Vagina (tissue), 2 donors: ENCODE results near the gene HMCN2. TPM values are rescaled to one million over a fixed set of nuclear protein-coding genes. Genes with fewer than 3 reads are reported as not detected.

Experiments
- DNase-seq, 2 donors: peaks; one replicate each; pipeline ENCODE4 v3.0.0-alpha.2; 2017; ENCODE audit errors: extremely low spot score in 2 of 2
- H3K27ac ChIP-seq: fragments of 200-600 bp; sonication (generic); one replicate; pipeline ENCODE4 v1.5.1; 2019
- H3K27me3 ChIP-seq: fragments of 200-600 bp; sonication (generic); one replicate; pipeline ENCODE4 v1.5.1; 2019
- H3K36me3 ChIP-seq, 2 donors: fragments of 200-600 bp; sonication (generic); one replicate each; pipeline ENCODE4 v1.5.1; 2017 to 2019
- H3K4me1 ChIP-seq: fragments of 200-600 bp; sonication (generic); one replicate; pipeline ENCODE4 v1.5.1; 2019
- H3K4me3 ChIP-seq, 2 donors: fragments of 200-600 bp; sonication (generic); 1 replicate in 1 of 2; 2 replicates in 1 of 2; pipeline ENCODE4 v1.5.1; 2016 to 2019
- H3K9me3 ChIP-seq: fragments of 200-600 bp; sonication (generic); one replicate; pipeline ENCODE4 v1.5.1; 2019
- CTCF ChIP-seq, 3 experiments: fragments of 450-650 bp in 2 of 3; fragments of 200-600 bp in 1 of 3; sonication (generic) in 1 of 3; IDR thresholded peaks; one replicate each; pipeline ENCODE4 v1.5.1; 2017 to 2019; ENCODE audit warnings: antibody characterized with exemption in 3 of 3, mild to moderate bottlenecking in 2 of 3, moderate library complexity in 2 of 3
- POLR2A ChIP-seq, 2 donors: fragments of 450-650 bp; IDR thresholded peaks; one replicate each; pipeline ENCODE4 v1.6.1; 2017; ENCODE audit warnings: antibody characterized with exemption in 2 of 2, mild to moderate bottlenecking in 2 of 2, moderate library complexity in 2 of 2
- POLR2AphosphoS5 ChIP-seq, 2 donors: sonication (generic); formaldehyde crosslinking; IDR thresholded peaks; one replicate each; pipeline ENCODE4 v1.9.0; 2017; ENCODE audit warnings: antibody characterized with exemption in 2 of 2, mild to moderate bottlenecking in 2 of 2, low read depth in 1 of 2; ENCODE audit not compliant: insufficient read depth in 1 of 2
- intact Hi-C: fragments of 100-400 bp; cut with DNase I; formaldehyde crosslinking; loops from one replicate; pipeline ENCODE4 v1.15.1; 2023
- total RNA-seq: library from RNA; depleted of rRNA; stranded (reverse); fragments of >200 nt; gene quantifications from one replicate; pipeline ENCODE4 v1.2.3, GENCODE V29; 2016

HMCN2 gene
- total RNA-seq, 1 donor from 2014 or later = 5.2 TPM

GRCh38 chr9:130443456-130443801 lies 177.9 kb downstream of the HMCN2 start:
- H3K4me1 ChIP-seq = peaks cover 44% of the 10 kb centered on the region
- no peaks in the 10 kb centered on the region for H3K27me3 ChIP-seq
- intact Hi-C loops = no loop called here
- TF ChIP-seq POLR2A (IDR thresholded peaks at IDR 0.05) (no peak), POLR2AphosphoS5 (IDR thresholded peaks at IDR 0.05; ENCODE audit: insufficient read depth in 1 of 2, low read depth in 1 of 2) (no peak), CTCF (IDR thresholded peaks at IDR 0.05) (no peak)
- no peak for DNase-seq
- peaks cover 4% of the 10 kb centered on the region for H3K9me3 ChIP-seq
- no peak overlapping the region for H3K4me3 ChIP-seq
- H3K36me3 ChIP-seq = no peaks in the 10 kb centered on the region
- no peak overlapping the region for H3K27ac ChIP-seq

- Histone ChIP-seq H3K27ac (peak overlapping the region; percentile 85), H3K9me3 (peaks cover 4% of the 10 kb centered on the region), H3K27me3 (no peaks in the 10 kb centered on the region), H3K36me3 (no peaks in the 10 kb centered on the region), H3K4me1 (peaks cover 50% of the 10 kb centered on the region), H3K4me3 (peak overlapping the region; percentile 67 to 81)
- intact Hi-C loops = no loop called here
- TF ChIP-seq CTCF (IDR thresholded peaks at IDR 0.05) (no peak), POLR2AphosphoS5 (IDR thresholded peaks at IDR 0.05; ENCODE audit: insufficient read depth in 1 of 2, low read depth in 1 of 2) (no peak)
- no peak for DNase-seq
These were observed 178.4 kb downstream of the HMCN2 start for GRCh38 chr9:130443840-130444492.

- H3K4me1 ChIP-seq = peaks cover 56% of the 10 kb centered on the region
- DNase-seq = no peak
- TF ChIP-seq POLR2AphosphoS5 (IDR thresholded peaks at IDR 0.05; ENCODE audit: insufficient read depth in 1 of 2, low read depth in 1 of 2) (peak in 1 of 2 donors; percentile 66), CTCF (IDR thresholded peaks at IDR 0.05) (no peak), POLR2A (IDR thresholded peaks at IDR 0.05) (no peak)
- H3K27ac ChIP-seq = peak within 1 kb of the TSS; percentile 85
- H3K36me3 ChIP-seq = no peaks in the 10 kb centered on the region
- no peaks in the 10 kb centered on the region for H3K27me3 ChIP-seq
- H3K9me3 ChIP-seq = peaks cover 4% of the 10 kb centered on the region
- H3K4me3 ChIP-seq = peak within 1 kb of the TSS; percentile 67 to 81
- intact Hi-C loops = no loop called here
These were observed 179.1 kb downstream of the HMCN2 start, which contains the start of gene ASS1 for GRCh38 chr9:130444565-130445221. Gene ASS1, plus strand, starts transcription at chr9:130444961. Its CDS starts 7,268 bp downstream, at chr9:130452229.

GRCh38 chr9:130445268-130445983 lies 179.9 kb downstream of the HMCN2 start:
- Histone ChIP-seq H3K4me1 (peaks cover 60% of the 10 kb centered on the region), H3K4me3 (peak overlapping the region; percentile 67 to 81), H3K9me3 (peaks cover 4% of the 10 kb centered on the region), H3K27me3 (no peaks in the 10 kb centered on the region), H3K27ac (peak overlapping the region; percentile 85), H3K36me3 (no peaks in the 10 kb centered on the region)
- TF ChIP-seq CTCF (IDR thresholded peaks at IDR 0.05) (no peak), POLR2A (IDR thresholded peaks at IDR 0.05) (no peak), POLR2AphosphoS5 (IDR thresholded peaks at IDR 0.05; ENCODE audit: insufficient read depth in 1 of 2, low read depth in 1 of 2) (no peak)
- no peak for DNase-seq
- intact Hi-C loops = no loop called here
